Esophagus (tissue), 2 donors: ENCODE measurements around the gene ARL8B. TPM values are rescaled to one million over a fixed set of nuclear protein-coding genes. Genes with fewer than 3 reads are reported as not detected.
A peak's percentile ranks its signal among the peaks of the same experiment; 100 is the strongest.

Experiments
- H3K27ac ChIP-seq, 2 donors: one replicate each; pipeline ENCODE4 v1.5.1; 2013; ENCODE audit warnings: low read depth in 2 of 2, mild to moderate bottlenecking in 2 of 2, inconsistent platforms in 1 of 2, low read length in 1 of 2, moderate library complexity in 1 of 2
- H3K27me3 ChIP-seq, 2 donors: one replicate each; pipeline ENCODE4 v1.6.1; 2013; ENCODE audit warnings: low read length in 2 of 2, control low read depth in 1 of 2, mild to moderate bottlenecking in 1 of 2; ENCODE audit not compliant: insufficient read depth in 2 of 2, control insufficient read depth in 1 of 2
- H3K36me3 ChIP-seq, 2 donors: one replicate each; pipeline ENCODE4 v1.6.1; 2013; ENCODE audit warnings: low read length in 1 of 2; ENCODE audit not compliant: control insufficient read depth in 2 of 2, insufficient read depth in 2 of 2
- H3K4me1 ChIP-seq, 2 donors: one replicate each; pipeline ENCODE4 v1.6.1; 2013; ENCODE audit warnings: low read length in 1 of 2; ENCODE audit not compliant: control insufficient read depth in 2 of 2, insufficient read depth in 2 of 2
- H3K4me3 ChIP-seq, 2 donors: one replicate each; pipeline ENCODE4 v1.5.1; 2013; ENCODE audit warnings: low read length in 2 of 2, mild to moderate bottlenecking in 2 of 2, low read depth in 1 of 2, moderate library complexity in 1 of 2
- H3K9me3 ChIP-seq, 2 donors: one replicate each; pipeline ENCODE4 v1.6.1; 2013; ENCODE audit warnings: mild to moderate bottlenecking in 2 of 2, low read depth in 1 of 2, low read length in 1 of 2, moderate library complexity in 1 of 2; ENCODE audit not compliant: control insufficient read depth in 2 of 2, insufficient read depth in 1 of 2
- WGBS, 2 donors: extraction: QIAGEN DNeasy Blood & Tissue Kit; methylation state at CpG; one replicate each; pipeline ENCODE4 v1.1.7; 2013; 5-methylcytosine and 5-hydroxymethylcytosine counted together
- polyA plus RNA-seq, 2 donors: library from polyadenylated mRNA; stranded (reverse); fragments of 200-250 nt; gene quantifications; one replicate each; pipeline ENCODE4 v1.2.3, GENCODE V29; 2013
- donor health status: healthy with polysubstance abuse.
- donor health status: Bipolar disorder and iron deficiency.

Gene ARL8B
- polyA plus RNA-seq, 2 donors: 45.5 to 50.8 TPM

DNA sequence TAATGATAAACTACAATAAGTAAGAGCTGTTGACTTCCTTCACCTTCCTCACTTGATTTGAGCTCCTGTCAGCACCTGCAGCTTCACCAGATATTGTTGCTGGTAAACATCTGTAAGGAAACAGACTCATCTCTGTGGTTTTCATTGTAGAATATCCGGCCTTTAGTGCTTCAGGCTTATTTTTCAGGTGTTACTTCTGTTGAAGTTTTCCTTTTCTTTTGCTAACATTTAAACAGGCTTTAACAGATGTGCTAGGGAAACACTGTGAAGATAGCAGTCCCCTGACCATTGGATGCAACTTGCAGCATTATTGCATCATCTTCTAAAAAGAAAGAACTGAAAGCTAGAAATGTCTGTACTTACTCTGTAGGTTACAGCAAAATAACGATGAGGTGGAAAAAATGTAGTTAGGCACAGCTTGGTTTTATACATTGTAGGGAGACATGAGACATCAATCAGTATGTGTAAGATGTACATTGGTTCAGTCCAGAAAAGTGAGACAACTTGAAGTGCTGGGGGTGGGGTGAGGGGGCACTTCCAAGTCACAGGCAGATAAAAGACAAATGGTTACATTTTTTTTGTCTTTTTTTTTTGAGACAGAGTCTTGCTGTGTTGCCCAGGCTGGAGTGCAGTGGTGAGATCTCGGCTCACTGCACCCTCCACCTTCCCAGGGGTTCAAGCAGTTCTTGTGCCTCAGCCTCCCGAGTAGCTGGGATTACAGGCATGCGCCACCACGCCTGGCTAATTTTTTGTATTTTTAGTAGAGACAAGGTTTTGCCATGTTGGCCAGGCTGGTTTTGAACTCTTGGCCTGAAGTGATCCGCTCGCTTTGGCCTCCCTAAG lies 75.6 kb downstream of the ARL8B start:
- WGBS, 2 donors: 82 to 85% methylated on average over 8 of the region's 8 CpGs
- Histone ChIP-seq H3K27ac (peak overlapping the region; percentile 91 to 96), H3K9me3 (no peaks in the 10 kb centered on the region), H3K36me3 (peaks cover 0 to 2% of the 10 kb centered on the region in 2 donors), H3K4me3 (no peak overlapping the region), H3K27me3 (no peaks in the 10 kb centered on the region), H3K4me1 (peaks cover 0 to 7% of the 10 kb centered on the region in 2 donors)

DNA sequence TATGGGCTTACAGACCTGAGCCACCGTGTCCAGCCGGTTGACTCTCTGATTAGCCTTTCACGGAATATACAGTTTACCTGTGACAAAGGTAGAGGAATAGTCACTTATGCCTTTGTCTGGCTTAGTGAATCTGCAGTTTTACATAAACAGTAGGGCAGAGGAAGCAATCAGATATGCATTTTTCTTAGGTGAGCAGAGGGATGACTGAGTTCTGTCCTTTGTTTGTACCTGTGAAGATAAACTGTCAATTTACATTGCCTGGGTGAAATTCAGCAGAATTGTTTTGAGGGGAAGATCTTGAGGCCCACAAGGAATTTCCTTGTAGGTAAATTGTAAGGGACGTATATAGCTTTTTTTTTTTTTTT lies 76.2 kb downstream of the ARL8B start:
- peaks cover 0 to 4% of the 10 kb centered on the region in 2 donors for H3K4me1 ChIP-seq
- H3K4me3 ChIP-seq: no peak overlapping the region
- H3K27ac ChIP-seq: peak overlapping the region in 1 of 2 donors; percentile 40
- no peaks in the 10 kb centered on the region for H3K27me3 ChIP-seq
- WGBS, 2 donors: 89 to 93% methylated on average over 4 of the region's 4 CpGs
- no peaks in the 10 kb centered on the region for H3K9me3 ChIP-seq
- H3K36me3 ChIP-seq: peaks cover 0 to 4% of the 10 kb centered on the region in 2 donors

DNA sequence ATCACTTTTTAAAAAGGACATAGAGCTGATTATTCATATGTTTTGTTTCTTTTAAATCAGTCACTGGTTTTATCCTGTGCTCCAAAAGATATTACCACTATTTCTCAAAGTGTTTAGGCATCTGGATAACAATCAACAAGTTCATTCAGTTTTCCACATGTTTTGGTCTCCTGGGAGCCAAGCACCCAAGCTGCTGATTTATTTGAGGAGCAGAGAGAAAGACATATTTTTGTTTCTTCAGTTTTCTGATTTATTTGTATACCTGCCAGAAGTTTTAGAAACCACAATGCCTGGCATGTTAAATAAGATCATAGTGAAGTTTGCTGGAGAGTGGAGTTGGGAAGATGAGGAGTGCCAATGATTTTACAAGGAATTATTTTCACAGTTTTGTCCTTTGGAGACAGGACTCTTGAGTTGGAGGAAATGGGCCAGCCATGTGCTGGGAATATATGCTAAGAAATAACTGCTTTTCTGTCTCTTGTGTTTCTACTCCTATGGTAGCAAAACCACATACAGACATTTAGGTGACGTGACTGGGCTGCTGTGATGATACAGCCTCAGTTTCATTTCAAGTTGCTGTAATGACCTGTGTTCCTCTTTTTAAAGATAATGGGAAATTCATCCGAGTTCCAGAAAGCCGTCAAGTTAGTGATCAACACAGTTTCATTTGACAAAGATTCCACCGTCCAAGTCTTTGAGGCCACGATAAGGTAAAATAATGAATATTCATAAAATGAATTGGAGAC lies 77.1 kb downstream of the ARL8B start:
- Histone ChIP-seq H3K4me1 (peaks cover 0 to 4% of the 10 kb centered on the region in 2 donors), H3K27ac (peak overlapping the region in 1 of 2 donors; percentile 14), H3K4me3 (no peak overlapping the region), H3K27me3 (no peaks in the 10 kb centered on the region), H3K9me3 (no peaks in the 10 kb centered on the region), H3K36me3 (peaks cover 0 to 5% of the 10 kb centered on the region in 2 donors)
- 65 to 68% methylated on average over 5 of the region's 5 CpGs for WGBS, 2 donors

DNA sequence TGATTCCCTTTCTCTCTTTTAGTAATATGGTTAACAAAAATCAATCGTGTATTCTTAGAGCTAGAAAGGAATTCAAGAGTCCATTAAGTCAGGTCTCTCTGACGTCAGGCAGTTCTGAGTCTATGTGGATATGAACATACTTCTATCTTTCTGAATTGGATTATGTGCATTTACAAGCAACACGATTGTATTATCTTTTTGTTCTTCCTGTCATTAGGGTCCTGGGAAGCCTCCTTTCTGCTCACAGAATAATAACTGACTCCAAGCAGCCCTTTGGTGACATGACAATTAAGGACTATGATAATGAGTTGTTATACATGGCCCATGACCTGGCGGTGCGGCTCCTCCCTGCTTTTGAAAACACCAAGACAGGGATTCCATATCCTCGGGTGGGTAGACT lies 79.4 kb downstream of the ARL8B start:
- no peak overlapping the region for H3K4me3 ChIP-seq
- peaks cover 6 to 18% of the 10 kb centered on the region in 2 donors for H3K36me3 ChIP-seq
- no peaks in the 10 kb centered on the region for H3K9me3 ChIP-seq
- no peaks in the 10 kb centered on the region for H3K27me3 ChIP-seq
- no peak overlapping the region for H3K27ac ChIP-seq
- H3K4me1 ChIP-seq: no peaks in the 10 kb centered on the region
- 88 to 89% methylated on average over 6 of the region's 6 CpGs for WGBS, 2 donors

DNA sequence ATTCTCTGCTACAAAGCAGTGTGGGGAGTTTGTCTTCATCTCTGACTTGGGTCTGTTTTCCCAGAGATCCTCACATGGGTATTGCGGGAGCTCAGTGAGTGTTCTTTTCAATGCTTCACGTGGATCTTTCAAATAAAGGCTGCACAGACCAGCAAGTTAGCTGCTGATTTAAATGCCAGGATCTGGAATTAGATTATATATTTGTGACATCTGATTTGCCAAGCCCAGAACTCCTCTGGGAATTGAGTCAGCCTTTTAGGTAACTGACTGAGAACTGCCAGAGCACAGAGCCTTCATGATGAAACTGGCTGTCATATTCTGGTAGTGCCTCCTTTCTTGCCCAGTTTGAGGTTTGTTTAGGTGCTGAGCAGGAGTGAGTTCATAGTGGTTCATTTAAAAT lies 80.1 kb downstream of the ARL8B start:
- Histone ChIP-seq H3K4me3 (no peak overlapping the region), H3K27ac (no peak overlapping the region), H3K27me3 (no peaks in the 10 kb centered on the region), H3K9me3 (no peaks in the 10 kb centered on the region), H3K4me1 (no peaks in the 10 kb centered on the region), H3K36me3 (peaks cover 6 to 22% of the 10 kb centered on the region in 2 donors)
- whole genome bisulfite sequencing, 2 donors: 92 to 96% methylated on average over 2 of the region's 2 CpGs

DNA sequence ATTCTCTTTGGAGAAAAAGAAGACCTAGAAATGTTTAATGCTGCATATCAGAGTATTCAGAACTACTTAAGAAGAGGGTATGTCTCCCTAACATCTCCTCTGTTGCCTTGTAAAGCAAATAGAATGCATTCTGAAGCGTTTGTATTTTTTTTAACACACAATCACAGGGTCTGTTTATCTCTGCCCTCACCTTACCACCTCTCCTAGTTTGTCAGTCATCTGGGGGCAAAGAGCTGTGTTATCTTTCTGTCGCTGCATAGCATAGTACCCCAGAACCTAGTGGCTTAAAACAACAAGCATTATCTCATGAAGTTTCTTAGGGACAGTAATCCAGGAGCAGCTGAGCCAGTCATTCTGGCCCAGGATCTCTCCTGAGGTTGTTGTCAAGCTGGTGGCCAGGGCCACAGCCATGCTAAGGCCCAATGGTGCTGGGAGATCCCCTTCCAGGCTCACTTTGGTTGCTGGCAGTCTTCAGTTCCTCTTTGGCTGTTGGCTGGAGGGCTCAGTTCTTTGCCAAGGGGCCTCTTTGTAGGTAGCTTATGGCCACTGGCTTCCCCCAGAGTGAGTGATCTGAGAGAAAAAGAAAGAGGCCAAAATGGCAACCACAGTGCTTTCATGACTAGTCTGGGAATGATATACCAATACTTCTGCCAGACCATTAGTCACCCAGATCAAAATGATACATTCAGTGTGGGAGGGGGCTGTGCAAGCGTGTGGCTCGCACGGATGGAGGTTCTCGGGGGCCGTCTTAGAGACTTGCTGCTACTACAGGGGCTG lies 83.3 kb downstream of the ARL8B start:
- no peaks in the 10 kb centered on the region for H3K4me1 ChIP-seq
- H3K9me3 ChIP-seq: no peaks in the 10 kb centered on the region
- no peak overlapping the region for H3K4me3 ChIP-seq
- no peak overlapping the region for H3K27ac ChIP-seq
- 78 to 81% methylated on average over 7 of the region's 7 CpGs for WGBS, 2 donors
- no peaks in the 10 kb centered on the region for H3K27me3 ChIP-seq
- H3K36me3 ChIP-seq: peaks cover 10 to 31% of the 10 kb centered on the region in 2 donors

DNA sequence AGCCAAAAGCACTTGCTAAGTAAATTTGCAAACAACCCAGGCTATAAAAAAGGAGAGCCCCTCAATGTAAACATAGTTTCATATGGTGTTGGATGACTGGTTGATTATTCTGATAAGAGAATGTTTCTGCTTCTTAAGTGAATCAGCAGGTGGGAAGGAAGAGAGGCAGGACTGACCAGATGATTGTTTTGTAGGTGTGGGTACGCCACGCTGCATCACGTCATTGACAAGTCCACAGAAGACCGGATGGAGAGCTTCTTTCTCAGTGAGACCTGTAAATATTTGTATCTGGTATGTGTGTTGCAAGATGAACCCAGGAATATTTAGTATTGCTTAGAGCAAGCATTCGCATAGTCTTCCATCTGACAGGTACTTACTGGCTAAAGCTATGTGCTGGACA lies 88.8 kb downstream of the ARL8B start:
- WGBS, 2 donors: 94 to 96% methylated on average over 5 of the region's 5 CpGs
- Histone ChIP-seq H3K9me3 (no peaks in the 10 kb centered on the region), H3K27ac (no peak overlapping the region), H3K27me3 (no peaks in the 10 kb centered on the region), H3K36me3 (peaks cover 26 to 58% of the 10 kb centered on the region in 2 donors), H3K4me3 (no peak overlapping the region), H3K4me1 (peaks cover 0 to 2% of the 10 kb centered on the region in 2 donors)

DNA sequence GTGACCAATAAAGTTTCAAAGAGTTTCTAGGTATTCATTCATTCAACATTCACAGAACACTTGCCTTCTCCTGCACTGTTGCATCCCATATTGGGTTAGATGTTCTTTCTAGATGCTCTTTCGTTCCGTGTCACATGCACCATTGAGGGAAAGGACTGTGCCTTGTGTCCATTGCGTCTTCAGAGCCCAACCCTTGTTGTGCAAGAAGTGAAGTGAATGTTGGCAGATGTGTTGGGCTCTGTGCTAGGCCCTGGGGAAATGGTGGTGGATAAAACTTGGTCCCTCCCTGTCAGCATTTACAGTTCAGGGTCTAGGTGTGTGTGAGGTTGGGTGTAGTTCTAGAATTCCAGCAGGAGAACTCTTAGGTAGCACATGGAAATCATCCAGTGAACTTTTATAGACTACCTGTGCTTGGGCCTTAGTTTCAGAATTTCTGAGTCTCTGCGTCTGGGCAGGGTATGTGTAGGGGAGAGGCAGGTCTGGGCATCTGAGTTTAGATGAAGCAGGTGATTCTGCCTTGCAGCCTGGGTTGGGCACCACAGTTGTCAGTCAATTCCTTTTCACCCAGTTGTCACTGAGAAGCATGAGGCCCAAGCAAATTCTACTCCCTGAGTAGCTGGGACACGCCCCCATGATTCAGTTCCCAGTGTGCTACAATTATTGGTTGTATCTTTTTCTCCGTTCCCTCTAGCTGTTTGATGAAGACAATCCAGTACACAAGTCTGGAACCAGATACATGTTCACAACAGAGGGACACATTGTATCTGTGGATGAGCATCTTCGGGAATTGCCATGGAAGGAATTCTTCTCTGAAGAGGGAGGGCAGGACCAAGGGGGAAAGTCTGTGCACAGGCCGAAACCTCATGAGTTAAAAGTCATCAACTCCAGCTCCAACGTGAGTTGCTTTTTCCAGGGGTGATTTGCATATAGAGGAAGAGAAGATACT lies 90.8 kb downstream of the ARL8B start:
- Histone ChIP-seq H3K4me1 (peaks cover 0 to 2% of the 10 kb centered on the region in 2 donors), H3K27me3 (no peaks in the 10 kb centered on the region), H3K4me3 (no peak overlapping the region), H3K36me3 (peaks cover 26 to 58% of the 10 kb centered on the region in 2 donors), H3K27ac (no peak overlapping the region), H3K9me3 (no peaks in the 10 kb centered on the region)
- WGBS, 2 donors: 84% methylated on average over 9 of the region's 9 CpGs
